ENCODE measurements around the gene SLC4A2.

GRCh38 chr7:151080522-151081169 is 21.3 kb downstream of the SLC4A2 start, which contains the start of gene FASTK:
- TF ChIP-seq CTCF (IDR thresholded peaks at IDR 0.05) (no peak), POLR2A (IDR thresholded peaks at IDR 0.05) (peak in 1 of 2 donors; percentile 73), POLR2AphosphoS5 (IDR thresholded peaks at IDR 0.05; ENCODE audit: insufficient read depth in 1 of 2, low read depth in 1 of 2) (peak; percentile 79 to 87)
